ENCODE data around the gene NIPAL3. TPM values are rescaled to one million over a fixed set of nuclear protein-coding genes. Genes with fewer than 3 reads are reported as not detected.

Gene NIPAL3
- total RNA-seq, 1 experiment from 2014 or later, result 11.2 TPM

- no peaks in the 10 kb centered on the region for H3K9me3 Mint-ChIP-seq
- no peak overlapping the region for H3K4me3 Mint-ChIP-seq
- no peaks in the 10 kb centered on the region for H3K36me3 Mint-ChIP-seq
- ATAC-seq, result peak; percentile 67
- ChIA-PET POLR2A (no interaction called here), CTCF (interaction anchor here (0.5 to 6.7 kb wide), 43 partner anchors 10 to 434 kb away, joined by 3 to 465 read pairs (median 5); partner anchors contain the start of genes GRHL3, IFNLR1, MYOM3 and NIPAL3)
- H3K4me1 Mint-ChIP-seq, result peaks cover 34% of the 10 kb centered on the region
- peak; percentile 76 for DNase-seq (ENCODE audit: low spot score)
- H3K27me3 Mint-ChIP-seq (ENCODE audit: low read depth), result no peaks in the 10 kb centered on the region; the same call in 1 of the 2 replicates
- TF ChIP-seq CTCF (IDR thresholded peaks at IDR 0.05) (peak; percentile 80), ZNF423 (CRISPR knock-in tag; IDR thresholded peaks at IDR 0.05) (no peak)
- peak overlapping the region; percentile 85; the same call in 1 of the 2 replicates for H3K27ac Mint-ChIP-seq
These were observed 24.4 kb upstream of the NIPAL3 start for GRCh38 chr1:24390924-24391782.

- DNase-seq (ENCODE audit: low spot score) (peak; percentile 84), ATAC-seq (peak; percentile 91)
- H3K36me3 Mint-ChIP-seq, result no peaks in the 10 kb centered on the region
- TF ChIP-seq CTCF (IDR thresholded peaks at IDR 0.05) (peak; percentile 72), SOX15 (CRISPR knock-in tag; IDR thresholded peaks at IDR 0.05) (no peak), HMGXB4 (CRISPR knock-in tag; IDR thresholded peaks at IDR 0.05) (peak; percentile 28; the same call in 1 of the 2 replicates)
- H3K9me3 Mint-ChIP-seq, result no peaks in the 10 kb centered on the region
- ChIA-PET POLR2A (no interaction called here), CTCF (interaction anchor here (0.6 to 6.7 kb wide), 72 partner anchors 8 to 435 kb away, joined by 3 to 465 read pairs (median 5); partner anchors contain the start of genes GRHL3, IFNLR1, MYOM3 and NIPAL3)
- H3K27me3 Mint-ChIP-seq (ENCODE audit: low read depth), result no peaks in the 10 kb centered on the region
- no peak overlapping the region for H3K4me3 Mint-ChIP-seq
- H3K4me1 Mint-ChIP-seq, result peaks cover 34% of the 10 kb centered on the region
- no peak overlapping the region for H3K27ac Mint-ChIP-seq
These were observed 23.6 kb upstream of the NIPAL3 start for GRCh38 chr1:24391882-24392603.

GRCh38 chr1:24392604-24392946 is 23.0 kb upstream of the NIPAL3 start:
- H3K9me3 Mint-ChIP-seq, result no peaks in the 10 kb centered on the region
- no peaks in the 10 kb centered on the region for H3K27me3 Mint-ChIP-seq (ENCODE audit: low read depth)
- H3K27ac Mint-ChIP-seq, result peak overlapping the region; percentile 24; the same call in 1 of the 2 replicates
- no peak for ATAC-seq
- DNase-seq (ENCODE audit: low spot score), result no peak
- POLR2A ChIA-PET, result no interaction called here
- H3K4me3 Mint-ChIP-seq, result no peak overlapping the region
- TF ChIP-seq ZNF423 (CRISPR knock-in tag; IDR thresholded peaks at IDR 0.05) (no peak), NFATC4 (CRISPR knock-in tag; IDR thresholded peaks at IDR 0.05) (no peak), ZNF317 (CRISPR knock-in tag; IDR thresholded peaks at IDR 0.05; ENCODE audit: borderline replicate concordance, low read depth) (no peak)
- CTCF ChIA-PET, result interaction anchor here (0.6 to 6.7 kb wide), 60 partner anchors 9 to 436 kb away, joined by 3 to 465 read pairs (median 5); partner anchors contain the start of genes GRHL3, IFNLR1, MYOM3 and NIPAL3
- H3K4me1 Mint-ChIP-seq, result peaks cover 34% of the 10 kb centered on the region
- H3K36me3 Mint-ChIP-seq, result no peaks in the 10 kb centered on the region

GRCh38 chr1:24392982-24393650 is 22.5 kb upstream of the NIPAL3 start:
- no peak overlapping the region for H3K4me3 Mint-ChIP-seq
- ATAC-seq (no peak; the same call in 1 of the 2 replicates), DNase-seq (ENCODE audit: low spot score) (no peak)
- H3K27me3 Mint-ChIP-seq (ENCODE audit: low read depth), result no peaks in the 10 kb centered on the region
- no peaks in the 10 kb centered on the region for H3K9me3 Mint-ChIP-seq
- ChIA-PET POLR2A (no interaction called here), CTCF (interaction anchor here (0.6 to 6.7 kb wide), 47 partner anchors 9 to 436 kb away, joined by 3 to 465 read pairs (median 5); partner anchors contain the start of genes IFNLR1, MYOM3, NIPAL3 and STPG1)
- H3K27ac Mint-ChIP-seq, result peak overlapping the region; percentile 78
- peaks cover 34% of the 10 kb centered on the region for H3K4me1 Mint-ChIP-seq
- H3K36me3 Mint-ChIP-seq, result no peaks in the 10 kb centered on the region
- TF ChIP-seq FOXP4 (CRISPR knock-in tag; IDR thresholded peaks at IDR 0.05), result no peak
- TF ChIP-seq JUN (CRISPR knock-in tag; IDR thresholded peaks at IDR 0.05), result no peak
- TF ChIP-seq E2F1 (CRISPR knock-in tag; IDR thresholded peaks at IDR 0.05), result no peak
- no peak for TF ChIP-seq OVOL2 (CRISPR knock-in tag; IDR thresholded peaks at IDR 0.05; ENCODE audit: borderline replicate concordance)
